A673 (cell line): ENCODE data around the gene CCDC158.

Experiments
- EZH2 ChIP-seq: fragments of 200-600 bp; sonication (generic); IDR thresholded peaks from 2 replicates; pipeline ENCODE4 v1.6.1; 2017; ENCODE audit warnings: borderline replicate concordance, low read depth, mild to moderate bottlenecking, mixed read lengths, antibody characterized with exemption, low read length; ENCODE audit not compliant: poor library complexity, severe bottlenecking
- TF ChIP-seq, protein P1 (sequence below): fragments of 300-800, 200-600 bp; sonication (generic); conservative IDR thresholded peaks from 2 replicates; pipeline ENCODE4 v1.5.1; 2017; ENCODE audit warnings: low read depth, mild to moderate bottlenecking, antibody characterized with exemption, low read length, moderate library complexity, mixed read lengths

DNA sequence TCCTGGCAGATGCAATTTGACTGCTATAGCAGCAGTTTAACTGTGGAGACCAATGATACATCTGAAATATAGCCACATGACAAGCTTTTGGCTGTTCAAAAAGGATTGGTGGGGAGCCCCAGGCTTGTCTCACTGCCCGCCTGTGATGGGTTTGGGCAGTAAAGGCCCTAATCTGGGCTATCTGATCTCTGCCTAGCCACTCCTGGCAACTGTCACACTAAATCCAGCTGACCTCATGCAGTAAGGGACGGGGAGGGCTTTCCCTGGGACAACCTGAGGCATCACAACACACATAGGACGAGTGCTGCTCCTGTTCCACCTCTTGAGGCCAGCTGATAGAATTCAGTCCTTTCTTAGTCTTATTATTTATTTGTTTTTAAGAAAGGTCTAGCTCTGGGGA, 56.2 kb downstream of the CCDC158 start:
- TF ChIP-seq, protein P1, sequence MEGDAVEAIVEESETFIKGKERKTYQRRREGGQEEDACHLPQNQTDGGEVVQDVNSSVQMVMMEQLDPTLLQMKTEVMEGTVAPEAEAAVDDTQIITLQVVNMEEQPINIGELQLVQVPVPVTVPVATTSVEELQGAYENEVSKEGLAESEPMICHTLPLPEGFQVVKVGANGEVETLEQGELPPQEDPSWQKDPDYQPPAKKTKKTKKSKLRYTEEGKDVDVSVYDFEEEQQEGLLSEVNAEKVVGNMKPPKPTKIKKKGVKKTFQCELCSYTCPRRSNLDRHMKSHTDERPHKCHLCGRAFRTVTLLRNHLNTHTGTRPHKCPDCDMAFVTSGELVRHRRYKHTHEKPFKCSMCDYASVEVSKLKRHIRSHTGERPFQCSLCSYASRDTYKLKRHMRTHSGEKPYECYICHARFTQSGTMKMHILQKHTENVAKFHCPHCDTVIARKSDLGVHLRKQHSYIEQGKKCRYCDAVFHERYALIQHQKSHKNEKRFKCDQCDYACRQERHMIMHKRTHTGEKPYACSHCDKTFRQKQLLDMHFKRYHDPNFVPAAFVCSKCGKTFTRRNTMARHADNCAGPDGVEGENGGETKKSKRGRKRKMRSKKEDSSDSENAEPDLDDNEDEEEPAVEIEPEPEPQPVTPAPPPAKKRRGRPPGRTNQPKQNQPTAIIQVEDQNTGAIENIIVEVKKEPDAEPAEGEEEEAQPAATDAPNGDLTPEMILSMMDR: no peak
- no peak for TF ChIP-seq EZH2
